ENCODE measurements around the gene ERAL1. TPM values are rescaled to one million over a fixed set of nuclear protein-coding genes. Genes with fewer than 3 reads are reported as not detected.

Gene ERAL1
- total and polyA plus RNA-seq, 2 of the 8 experiments (the other 6 are each of a cell fraction or from before 2014, with no cell fraction given): 67.8 to 122 TPM

- H3K27ac ChIP-seq (ENCODE audit: low read depth, low read length): no peak overlapping the region
These were observed 5.5 kb upstream of the ERAL1 start for GRCh38 chr17:28849281-28849680.

More at GRCh38 chr17:28849281-28849680, 5.5 kb upstream of the ERAL1 start:
- Histone ChIP-seq H3K36me3 (ENCODE audit: control insufficient read depth in 2 of 4, insufficient read depth in 4 of 4, low read length in 3 of 4) (no peaks in the 10 kb centered on the region), H3K23me2 (ENCODE audit: low read depth, low read length) (no peaks in the 10 kb centered on the region; the same call in 1 of the 2 replicates), H2BK20ac (ENCODE audit: low read length) (no peak overlapping the region), H2BK12ac (ENCODE audit: low read depth, low read length) (no peak overlapping the region), H3K27me3 (replicated peaks in 1 of 4; ENCODE audit: control insufficient read depth in 3 of 4, extremely low read depth in 1 of 4, insufficient read depth in 3 of 4, low read length in 3 of 4) (no peaks in the 10 kb centered on the region), H3K4me2 (ENCODE audit: insufficient read depth in 1 of 2, low read depth in 2 of 2, low read length in 2 of 2) (no peak overlapping the region), H4K5ac (ENCODE audit: insufficient read length, low read depth, low read length) (no peak overlapping the region), H3K4me1 (replicated peaks in 1 of 4; ENCODE audit: control insufficient read depth in 3 of 4, insufficient read depth in 4 of 4, low read length in 3 of 4) (no peaks in the 10 kb centered on the region; a peak in 1 of 7 replicates), H3K79me1 (ENCODE audit: low read depth, low read length) (no peaks in the 10 kb centered on the region), H2BK5ac (ENCODE audit: low read depth, low read length) (no peak overlapping the region), H3K23ac (ENCODE audit: insufficient read length) (no peak overlapping the region), H3K14ac (ENCODE audit: insufficient read length) (no peak overlapping the region), H2BK15ac (ENCODE audit: low read length) (no peak overlapping the region), H3K4ac (replicated peaks; ENCODE audit: insufficient read length, low read depth, low read length) (no peak overlapping the region), H3K9ac (replicated peaks in 1 of 4; ENCODE audit: extremely low read depth in 1 of 4, low read depth in 3 of 4, low read length in 3 of 4) (no peak overlapping the region), H3K79me2 (ENCODE audit: control insufficient read depth in 1 of 2, insufficient read depth in 2 of 2, low read length in 2 of 2) (no peaks in the 10 kb centered on the region), H4K8ac (ENCODE audit: extremely low read depth, insufficient read depth, low read length) (no peak overlapping the region), H3K9me3 (ENCODE audit: insufficient read depth in 2 of 2, low read depth in 1 of 2, low read length in 1 of 2) (no peaks in the 10 kb centered on the region), H3K18ac (ENCODE audit: extremely low read depth, low read length) (no peak overlapping the region), H4K20me1 (replicated peaks in 1 of 2; ENCODE audit: control insufficient read depth in 1 of 2, insufficient read depth in 2 of 2, low read length in 2 of 2) (no peaks in the 10 kb centered on the region), H3K56ac (replicated peaks; ENCODE audit: insufficient read length, low read depth, low read length) (no peak overlapping the region), H2BK120ac (replicated peaks; ENCODE audit: low read depth, low read length) (no peak overlapping the region), H3K4me3 (ENCODE audit: extremely low read depth in 1 of 4, insufficient read depth in 2 of 4, low read depth in 3 of 4, low read length in 4 of 4) (no peak overlapping the region), H4K91ac (replicated peaks; ENCODE audit: insufficient read length, low read length) (no peak overlapping the region), H2AFZ (ENCODE audit: low read length) (no peak overlapping the region), H2AK5ac (ENCODE audit: low read depth, low read length) (no peak overlapping the region)
- ChIA-PET POLR2A (ENCODE audit: partially characterized antibody) (interaction anchor here (0.6 to 1.3 kb wide), 6 partner anchors 20 to 183 kb away, joined by 3 read pairs; no protein-coding TSS in a partner anchor), CTCF (ENCODE audit: partially characterized antibody) (interaction anchor here (0.7 to 5.3 kb wide), 42 partner anchors 9 to 121 kb away, joined by 3 to 34 read pairs (median 5); partner anchors contain the start of genes FLOT2 and NEK8)
- 89% methylated on average over 5 of the region's 5 CpGs; no CpG with 5 or more reads in 1 of the 2 experiments for WGBS, 2 experiments (ENCODE audit: extremely low coverage in 1 of 2, insufficient coverage in 1 of 2, insufficient read length in 1 of 2, insufficient replicate concordance in 2 of 2, low coverage in 1 of 2, low lambda C conversion rate in 2 of 2, missing lambda C conversion rate in 1 of 2)
- TF ChIP-seq RAD21 (IDR thresholded peaks at IDR 0.05 in 1 of 2, conservative IDR thresholded peaks at IDR 0.05 in 1 of 2; ENCODE audit: low read depth in 2 of 2, low read length in 2 of 2): peak; percentile 31 to 37
- no peak for TF ChIP-seq ASH2L (IDR thresholded peaks at IDR 0.05; ENCODE audit: low read length)
- TF ChIP-seq CTCF (IDR thresholded peaks at IDR 0.05; ENCODE audit: control extremely low read depth in 1 of 3, insufficient read depth in 1 of 3, low read depth in 1 of 3, low read length in 3 of 3): peak; percentile 1 to 36 (median 26); a peak in 3 of 4 replicates
- DNase-seq (ENCODE audit: low read depth in 1 of 2, low spot score in 2 of 2) (no peak), FAIRE-seq (no peak)

Measured in H1 (cell line).